ENCODE results near the gene TMEM163.

Gene TMEM163

DNA sequence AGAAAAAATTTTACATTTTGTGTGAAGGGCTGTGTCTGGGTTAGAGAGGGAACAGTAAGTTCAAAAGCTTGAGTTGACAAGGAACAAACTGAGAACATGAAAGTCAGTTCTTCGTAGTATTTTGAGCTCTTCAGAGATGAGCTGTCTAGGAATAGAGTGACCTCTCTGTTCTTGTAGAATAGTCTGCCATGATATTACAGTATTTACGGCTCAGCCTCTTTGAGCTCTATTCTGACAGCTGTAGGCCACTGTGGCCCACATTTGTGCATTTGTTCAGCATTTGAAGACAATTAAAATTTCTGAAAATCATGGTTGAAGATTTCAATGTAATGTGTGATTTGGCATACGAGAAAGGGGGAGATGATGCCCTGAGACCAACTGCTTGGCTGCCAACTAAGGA is 292.1 kb downstream of the TMEM163 start:
- H3K36me3 ChIP-seq (ENCODE audit: control insufficient read depth, low read length): peaks cover 43% of the 10 kb centered on the region
- H3K9me3 ChIP-seq (ENCODE audit: control insufficient read depth, insufficient read depth, low read length): no peaks in the 10 kb centered on the region

DNA sequence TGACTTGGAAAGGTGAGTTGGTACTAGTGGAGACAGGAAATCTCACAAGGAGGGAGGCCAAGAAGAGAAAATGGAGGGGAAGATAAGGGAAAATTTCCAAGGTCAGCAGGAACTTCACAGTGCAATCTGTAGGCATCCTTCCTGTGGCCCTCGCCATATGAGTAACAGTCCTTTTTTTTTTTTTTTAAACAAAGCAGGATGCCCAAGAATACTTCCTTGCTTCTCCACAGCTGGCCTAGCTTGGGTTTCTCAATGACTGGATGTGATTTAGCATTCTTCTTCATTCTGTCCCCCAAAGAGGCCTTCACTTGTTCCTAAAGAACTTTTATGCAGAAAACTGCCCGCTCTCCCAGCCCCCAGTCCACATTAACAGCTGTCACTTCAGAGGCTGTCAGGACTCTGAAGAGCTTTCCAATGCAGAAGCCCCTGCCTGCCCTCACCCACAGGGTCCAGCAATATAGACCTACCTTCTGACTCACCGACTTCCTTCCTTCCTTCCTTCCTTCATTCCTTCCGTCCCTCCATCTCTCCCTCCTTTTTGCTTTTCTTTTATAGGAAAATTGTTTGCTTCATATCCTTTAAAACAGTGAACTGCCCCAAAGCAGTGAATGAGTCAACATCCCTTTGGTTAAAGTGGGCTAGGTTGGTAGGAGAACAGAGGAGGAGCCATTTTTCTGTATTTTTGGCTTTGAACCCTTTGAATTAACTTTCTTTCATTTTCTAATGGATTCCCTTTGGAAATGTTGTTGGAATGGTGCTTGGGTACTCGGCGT is 292.9 kb downstream of the TMEM163 start:
- peaks cover 40% of the 10 kb centered on the region for H3K36me3 ChIP-seq (ENCODE audit: control insufficient read depth, low read length)

More for the DNA sequence above, 292.1 kb downstream of the TMEM163 start:
- no peaks in the 10 kb centered on the region for H3K79me2 ChIP-seq (ENCODE audit: control insufficient read depth, low read length)
- H3K27me3 ChIP-seq (ENCODE audit: control insufficient read depth, low read length): no peaks in the 10 kb centered on the region
- H3F3A ChIP-seq (ENCODE audit: control insufficient read depth, insufficient read depth): no peaks in the 10 kb centered on the region
- H3K27ac ChIP-seq (ENCODE audit: low read depth, low read length): no peak overlapping the region
- H3K4me2 ChIP-seq (ENCODE audit: low read length): no peak overlapping the region
- TF ChIP-seq, protein P1, sequence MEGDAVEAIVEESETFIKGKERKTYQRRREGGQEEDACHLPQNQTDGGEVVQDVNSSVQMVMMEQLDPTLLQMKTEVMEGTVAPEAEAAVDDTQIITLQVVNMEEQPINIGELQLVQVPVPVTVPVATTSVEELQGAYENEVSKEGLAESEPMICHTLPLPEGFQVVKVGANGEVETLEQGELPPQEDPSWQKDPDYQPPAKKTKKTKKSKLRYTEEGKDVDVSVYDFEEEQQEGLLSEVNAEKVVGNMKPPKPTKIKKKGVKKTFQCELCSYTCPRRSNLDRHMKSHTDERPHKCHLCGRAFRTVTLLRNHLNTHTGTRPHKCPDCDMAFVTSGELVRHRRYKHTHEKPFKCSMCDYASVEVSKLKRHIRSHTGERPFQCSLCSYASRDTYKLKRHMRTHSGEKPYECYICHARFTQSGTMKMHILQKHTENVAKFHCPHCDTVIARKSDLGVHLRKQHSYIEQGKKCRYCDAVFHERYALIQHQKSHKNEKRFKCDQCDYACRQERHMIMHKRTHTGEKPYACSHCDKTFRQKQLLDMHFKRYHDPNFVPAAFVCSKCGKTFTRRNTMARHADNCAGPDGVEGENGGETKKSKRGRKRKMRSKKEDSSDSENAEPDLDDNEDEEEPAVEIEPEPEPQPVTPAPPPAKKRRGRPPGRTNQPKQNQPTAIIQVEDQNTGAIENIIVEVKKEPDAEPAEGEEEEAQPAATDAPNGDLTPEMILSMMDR (IDR thresholded peaks at IDR 0.05; ENCODE audit: low read depth, low read length, poor library complexity, severe bottlenecking): no peak
- no peak for TF ChIP-seq EZH2phosphoT487 (IDR thresholded peaks at IDR 0.05; ENCODE audit: borderline replicate concordance, low read length)
- H3K9me2 ChIP-seq (replicated peaks; ENCODE audit: control insufficient read depth, low read length): no peaks in the 10 kb centered on the region
- no peaks in the 10 kb centered on the region for H3K4me1 ChIP-seq (ENCODE audit: control insufficient read depth, low read length)
- H4K20me1 ChIP-seq (ENCODE audit: control insufficient read depth, insufficient read depth, low read depth, low read length): no peaks in the 10 kb centered on the region
- no peak overlapping the region for H3K4me3 ChIP-seq (ENCODE audit: low read length)

DNA sequence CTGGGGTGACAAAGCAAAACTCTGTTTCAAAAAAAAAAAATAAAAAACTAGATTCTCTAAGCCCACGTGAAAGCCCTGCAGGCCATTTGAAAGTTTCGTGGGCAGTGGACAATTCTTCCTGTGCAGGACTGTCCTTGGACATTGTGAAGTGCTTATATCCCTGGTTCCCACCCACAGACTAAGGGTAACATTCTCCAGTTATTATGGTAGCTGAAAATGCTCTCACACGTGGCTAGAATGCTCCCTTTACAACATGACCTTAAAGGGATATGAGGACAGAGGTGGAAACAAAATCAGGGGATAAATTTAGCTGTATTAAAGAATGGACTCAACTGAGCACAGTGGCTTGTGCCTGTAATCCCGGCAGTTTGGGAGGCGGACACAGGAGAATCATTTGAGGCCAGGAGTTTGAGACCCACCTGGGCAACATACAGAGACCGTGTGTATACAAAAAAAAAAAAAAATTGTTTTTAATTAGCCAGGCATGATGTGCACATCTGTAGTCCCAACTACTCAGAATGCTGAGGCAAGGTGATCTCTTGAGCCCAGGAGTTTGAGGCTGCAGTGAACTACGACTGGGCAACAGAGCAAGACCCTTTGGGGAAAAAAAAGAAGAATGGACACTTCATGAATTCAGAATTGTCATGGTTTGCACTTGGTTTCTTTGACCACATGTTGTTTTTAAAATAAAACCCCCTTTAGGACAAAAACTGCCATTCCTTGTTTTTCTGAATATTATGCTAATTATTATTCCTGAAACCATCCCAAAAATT is 297.1 kb downstream of the TMEM163 start:
- H3K79me2 ChIP-seq (ENCODE audit: control insufficient read depth, low read length): no peaks in the 10 kb centered on the region
- H3K4me2 ChIP-seq (ENCODE audit: low read length): no peak overlapping the region
- TF ChIP-seq, protein P1 (IDR thresholded peaks at IDR 0.05; ENCODE audit: low read depth, low read length, poor library complexity, severe bottlenecking): no peak
- TF ChIP-seq EZH2phosphoT487 (IDR thresholded peaks at IDR 0.05; ENCODE audit: borderline replicate concordance, low read length): no peak
- peaks cover 29% of the 10 kb centered on the region for H3K36me3 ChIP-seq (ENCODE audit: control insufficient read depth, low read length)
- no peaks in the 10 kb centered on the region for H3K9me3 ChIP-seq (ENCODE audit: control insufficient read depth, insufficient read depth, low read length)
- H3K4me3 ChIP-seq (ENCODE audit: low read length): no peak overlapping the region
- no peaks in the 10 kb centered on the region for H4K20me1 ChIP-seq (ENCODE audit: control insufficient read depth, insufficient read depth, low read depth, low read length)
- H3K9me2 ChIP-seq (replicated peaks; ENCODE audit: control insufficient read depth, low read length): no peaks in the 10 kb centered on the region
- no peaks in the 10 kb centered on the region for H3K4me1 ChIP-seq (ENCODE audit: control insufficient read depth, low read length)
- no peaks in the 10 kb centered on the region for H3K27me3 ChIP-seq (ENCODE audit: control insufficient read depth, low read length)
- H3K27ac ChIP-seq (ENCODE audit: low read depth, low read length): no peak overlapping the region
- H3F3A ChIP-seq (ENCODE audit: control insufficient read depth, insufficient read depth): no peaks in the 10 kb centered on the region

More for the DNA sequence above, 292.9 kb downstream of the TMEM163 start:
- Histone ChIP-seq H4K20me1 (ENCODE audit: control insufficient read depth, insufficient read depth, low read depth, low read length) (no peaks in the 10 kb centered on the region), H3K9me2 (replicated peaks; ENCODE audit: control insufficient read depth, low read length) (no peaks in the 10 kb centered on the region), H3K4me3 (ENCODE audit: low read length) (no peak overlapping the region), H3K4me2 (ENCODE audit: low read length) (no peak overlapping the region), H3K27ac (ENCODE audit: low read depth, low read length) (no peak overlapping the region), H3K4me1 (ENCODE audit: control insufficient read depth, low read length) (no peaks in the 10 kb centered on the region), H3K9me3 (ENCODE audit: control insufficient read depth, insufficient read depth, low read length) (no peaks in the 10 kb centered on the region), H3K27me3 (ENCODE audit: control insufficient read depth, low read length) (no peaks in the 10 kb centered on the region), H3K79me2 (ENCODE audit: control insufficient read depth, low read length) (no peaks in the 10 kb centered on the region), H3F3A (ENCODE audit: control insufficient read depth, insufficient read depth) (no peaks in the 10 kb centered on the region)
- TF ChIP-seq EZH2phosphoT487 (IDR thresholded peaks at IDR 0.05; ENCODE audit: borderline replicate concordance, low read length): no peak
- TF ChIP-seq, protein P1 (IDR thresholded peaks at IDR 0.05; ENCODE audit: low read depth, low read length, poor library complexity, severe bottlenecking): no peak

Measured in DOHH2 (cell line).